ENCODE measurements around the gene RETREG2.

DNA sequence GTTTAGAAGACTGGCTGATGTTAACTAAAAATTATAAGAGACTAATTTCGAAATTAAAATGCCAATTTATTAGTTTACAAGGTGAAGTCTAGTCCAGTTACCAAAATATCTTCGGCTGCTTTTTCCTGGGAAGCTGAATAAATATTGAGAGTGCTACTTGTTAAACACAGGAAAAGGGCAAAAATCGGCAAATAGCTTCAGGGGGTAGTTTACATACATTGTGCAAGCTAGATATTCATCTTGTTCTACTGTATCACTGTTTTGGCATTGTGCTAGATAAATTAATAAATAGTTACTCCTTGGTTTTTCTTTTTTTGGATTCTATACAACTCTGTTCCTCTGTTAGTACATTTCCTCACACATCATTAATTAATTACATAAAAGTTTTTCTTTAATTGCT lies 46.7 kb upstream of the RETREG2 start:
- TF ChIP-seq, protein P1, sequence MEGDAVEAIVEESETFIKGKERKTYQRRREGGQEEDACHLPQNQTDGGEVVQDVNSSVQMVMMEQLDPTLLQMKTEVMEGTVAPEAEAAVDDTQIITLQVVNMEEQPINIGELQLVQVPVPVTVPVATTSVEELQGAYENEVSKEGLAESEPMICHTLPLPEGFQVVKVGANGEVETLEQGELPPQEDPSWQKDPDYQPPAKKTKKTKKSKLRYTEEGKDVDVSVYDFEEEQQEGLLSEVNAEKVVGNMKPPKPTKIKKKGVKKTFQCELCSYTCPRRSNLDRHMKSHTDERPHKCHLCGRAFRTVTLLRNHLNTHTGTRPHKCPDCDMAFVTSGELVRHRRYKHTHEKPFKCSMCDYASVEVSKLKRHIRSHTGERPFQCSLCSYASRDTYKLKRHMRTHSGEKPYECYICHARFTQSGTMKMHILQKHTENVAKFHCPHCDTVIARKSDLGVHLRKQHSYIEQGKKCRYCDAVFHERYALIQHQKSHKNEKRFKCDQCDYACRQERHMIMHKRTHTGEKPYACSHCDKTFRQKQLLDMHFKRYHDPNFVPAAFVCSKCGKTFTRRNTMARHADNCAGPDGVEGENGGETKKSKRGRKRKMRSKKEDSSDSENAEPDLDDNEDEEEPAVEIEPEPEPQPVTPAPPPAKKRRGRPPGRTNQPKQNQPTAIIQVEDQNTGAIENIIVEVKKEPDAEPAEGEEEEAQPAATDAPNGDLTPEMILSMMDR (IDR thresholded peaks at IDR 0.05), result no peak
- TF ChIP-seq ZFX (IDR thresholded peaks at IDR 0.05; ENCODE audit: borderline replicate concordance), result no peak
